GM23248 (cell line): Measurements from ENCODE around the gene SH3RF3.

Source experiments
- EZH2 ChIP-seq: fragments of 200-600 bp; sonication (generic); IDR thresholded peaks from 2 replicates; pipeline ENCODE4 v1.6.1; 2018; ENCODE audit warnings: antibody characterized with exemption, mild to moderate bottlenecking; ENCODE audit not compliant: insufficient read depth, poor library complexity, severe bottlenecking
- EZH2phosphoT487 ChIP-seq: fragments of 200-600 bp; sonication (generic); IDR thresholded peaks from 2 replicates; pipeline ENCODE4 v1.6.1; 2018; ENCODE audit warnings: antibody characterized with exemption, moderate library complexity, mild to moderate bottlenecking, low read depth; ENCODE audit not compliant: insufficient read depth

- TF ChIP-seq EZH2 (no peak), EZH2phosphoT487 (no peak)
Measured at GRCh38 chr2:109382226-109382895, 253.4 kb downstream of the SH3RF3 start.
